Skeletal muscle satellite cell (primary cell): ENCODE data around the gene CES4A.
"Not testable (repeated sequence)": the region's sequence is repeated elsewhere in the genome, so short reads cannot be mapped to it uniquely, and the experiment has no call there.

Experiments
- H3K27me3 ChIP-seq: 2 replicates; pipeline ENCODE4 v1.7.0; 2013; ENCODE audit warnings: low read length; ENCODE audit not compliant: control insufficient read depth, insufficient read depth
- H3K36me3 ChIP-seq: 2 replicates; pipeline ENCODE4 v1.7.0; 2013; ENCODE audit warnings: mild to moderate bottlenecking, control low read depth, low read length; ENCODE audit not compliant: insufficient read depth
- H3K4me1 ChIP-seq: 2 replicates; pipeline ENCODE4 v1.7.0; 2013; ENCODE audit warnings: low read length; ENCODE audit not compliant: control insufficient read depth, insufficient read depth
- H3K4me2 ChIP-seq: 2 replicates; pipeline ENCODE4 v1.7.0; 2013; ENCODE audit warnings: mild to moderate bottlenecking, low read length
- H3K4me3 ChIP-seq: 2 replicates; pipeline ENCODE4 v1.7.0; 2013; ENCODE audit warnings: low read length
- H3K9ac ChIP-seq: 2 replicates; pipeline ENCODE4 v1.7.0; 2013; ENCODE audit warnings: mild to moderate bottlenecking, low read depth, low read length, moderate library complexity
- H3K9me3 ChIP-seq: replicated peaks from 2 replicates; pipeline ENCODE4 v1.7.0; 2013; ENCODE audit warnings: mild to moderate bottlenecking, control low read depth, low read length

Gene CES4A

DNA sequence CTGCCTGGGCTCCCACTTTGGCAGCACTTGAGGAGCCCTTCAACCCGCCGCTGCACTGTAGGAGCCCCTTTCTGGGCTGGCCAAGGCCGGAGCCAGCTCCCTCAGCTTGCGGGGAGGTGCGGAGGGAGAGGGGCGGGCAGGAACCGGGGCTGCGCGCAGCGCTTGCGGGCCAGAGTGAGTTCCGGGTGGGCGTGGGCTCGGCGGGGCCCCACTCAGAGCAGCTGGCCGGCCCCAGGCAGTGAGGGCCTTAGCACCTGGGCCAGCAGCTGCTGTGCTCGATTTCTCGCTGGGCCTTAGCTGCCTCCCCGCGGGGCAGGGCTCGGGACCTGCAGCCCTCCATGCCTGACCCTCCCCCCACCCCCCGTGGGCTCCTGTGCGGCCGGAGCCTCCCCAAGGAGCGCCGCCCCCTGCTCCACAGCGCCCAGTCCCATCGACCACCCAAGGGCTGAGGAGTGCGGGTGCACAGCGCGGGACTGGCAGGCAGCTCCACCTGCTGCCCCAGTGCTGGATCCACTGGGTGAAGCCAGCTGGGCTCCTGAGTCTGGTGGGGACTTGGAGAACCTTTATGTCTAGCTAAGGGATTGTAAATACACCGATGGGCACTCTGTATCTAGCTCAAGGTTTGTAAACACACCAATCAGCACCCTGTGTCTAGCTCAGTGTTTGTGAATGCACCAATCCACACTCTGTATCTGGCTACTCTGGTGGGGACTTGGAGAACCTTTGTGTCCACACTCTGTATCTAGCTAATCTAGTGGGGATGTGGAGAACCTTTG is 14.0 kb upstream of the CES4A start:
- H3K36me3 ChIP-seq = not testable (repeated sequence)

DNA sequence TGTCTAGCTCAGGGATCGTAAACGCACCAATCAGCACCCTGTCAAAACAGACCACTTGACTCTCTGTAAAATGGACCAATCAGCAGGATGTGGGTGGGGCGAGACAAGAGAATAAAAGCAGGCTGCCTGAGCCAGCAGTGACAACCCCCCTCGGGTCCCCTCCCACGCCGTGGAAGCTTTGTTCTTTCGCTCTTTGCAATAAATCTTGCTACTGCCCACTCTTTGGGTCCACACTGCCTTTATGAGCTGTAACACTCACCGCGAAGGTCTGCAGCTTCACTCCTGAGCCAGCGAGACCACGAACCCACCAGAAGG is 13.5 kb upstream of the CES4A start:
- not testable (repeated sequence) for H3K4me3 ChIP-seq, H3K9me3 ChIP-seq, H3K9ac ChIP-seq, H3K27me3 ChIP-seq, H3K4me2 ChIP-seq, H3K36me3 ChIP-seq
- H3K4me1 ChIP-seq = peaks cover 13% of the 10 kb centered on the region

More for the DNA sequence above, 14.0 kb upstream of the CES4A start:
- peaks cover 11% of the 10 kb centered on the region for H3K4me1 ChIP-seq
- H3K9me3 ChIP-seq, H3K27me3 ChIP-seq, H3K4me2 ChIP-seq, H3K4me3 ChIP-seq, H3K9ac ChIP-seq: not testable (repeated sequence)

DNA sequence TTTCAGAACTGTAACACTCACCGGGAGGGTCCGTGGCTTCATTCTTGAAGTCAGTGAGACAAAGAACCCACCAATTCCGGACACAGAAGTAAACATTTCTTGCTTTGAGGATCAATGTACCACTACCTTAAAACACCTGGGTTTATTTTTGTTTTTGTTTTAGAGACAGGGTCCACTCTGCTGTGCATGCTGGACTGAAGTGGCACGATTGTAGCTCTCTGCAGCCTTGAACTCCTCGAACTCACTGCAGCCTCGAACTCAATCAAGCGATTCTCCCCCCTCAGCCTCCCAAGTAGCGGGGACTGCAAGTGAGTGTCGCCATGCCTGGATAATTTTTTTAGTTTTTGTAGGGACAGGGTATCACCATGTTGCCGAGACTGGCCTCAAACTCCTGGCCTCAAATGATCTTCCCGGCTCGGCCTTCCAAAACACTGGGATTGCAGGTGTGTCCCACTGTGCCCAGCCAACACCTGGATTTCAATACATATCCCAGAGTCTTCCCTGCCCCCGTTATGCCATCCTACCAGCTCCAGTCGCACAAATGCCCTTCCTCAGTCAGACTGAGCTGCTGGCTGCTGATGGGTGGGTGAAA is 13.0 kb upstream of the CES4A start:
- Histone ChIP-seq H3K4me2 (no peak overlapping the region), H3K36me3 (no peaks in the 10 kb centered on the region), H3K4me1 (peaks cover 13% of the 10 kb centered on the region), H3K9me3 (no peaks in the 10 kb centered on the region), H3K27me3 (peaks cover 8% of the 10 kb centered on the region), H3K4me3 (no peak overlapping the region), H3K9ac (no peak overlapping the region)

DNA sequence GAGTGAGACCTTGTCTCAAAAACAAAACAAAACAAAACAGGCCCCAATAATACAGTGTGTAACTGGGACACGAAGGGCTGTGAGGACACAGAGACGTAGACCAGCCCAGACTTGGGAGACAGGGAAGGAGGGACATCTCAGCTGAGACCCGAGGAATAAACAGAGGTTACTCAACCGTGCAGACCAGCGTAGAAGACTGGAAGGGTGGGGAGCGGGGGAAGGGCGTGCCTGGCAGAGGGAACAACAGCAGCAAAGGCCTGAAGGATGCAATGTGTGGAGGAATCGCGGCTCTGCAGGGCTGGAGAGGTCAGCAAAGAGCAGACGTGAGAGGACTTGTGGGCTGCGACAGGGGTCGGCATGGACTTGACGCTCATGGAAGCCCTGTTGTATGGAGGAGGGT is 11.6 kb upstream of the CES4A start:
- no peaks in the 10 kb centered on the region for H3K9me3 ChIP-seq
- no peak overlapping the region for H3K4me2 ChIP-seq
- H3K36me3 ChIP-seq = no peaks in the 10 kb centered on the region
- H3K9ac ChIP-seq = no peak overlapping the region
- no peak overlapping the region for H3K4me3 ChIP-seq
- H3K27me3 ChIP-seq = peaks cover 8% of the 10 kb centered on the region
- peaks cover 9% of the 10 kb centered on the region for H3K4me1 ChIP-seq

DNA sequence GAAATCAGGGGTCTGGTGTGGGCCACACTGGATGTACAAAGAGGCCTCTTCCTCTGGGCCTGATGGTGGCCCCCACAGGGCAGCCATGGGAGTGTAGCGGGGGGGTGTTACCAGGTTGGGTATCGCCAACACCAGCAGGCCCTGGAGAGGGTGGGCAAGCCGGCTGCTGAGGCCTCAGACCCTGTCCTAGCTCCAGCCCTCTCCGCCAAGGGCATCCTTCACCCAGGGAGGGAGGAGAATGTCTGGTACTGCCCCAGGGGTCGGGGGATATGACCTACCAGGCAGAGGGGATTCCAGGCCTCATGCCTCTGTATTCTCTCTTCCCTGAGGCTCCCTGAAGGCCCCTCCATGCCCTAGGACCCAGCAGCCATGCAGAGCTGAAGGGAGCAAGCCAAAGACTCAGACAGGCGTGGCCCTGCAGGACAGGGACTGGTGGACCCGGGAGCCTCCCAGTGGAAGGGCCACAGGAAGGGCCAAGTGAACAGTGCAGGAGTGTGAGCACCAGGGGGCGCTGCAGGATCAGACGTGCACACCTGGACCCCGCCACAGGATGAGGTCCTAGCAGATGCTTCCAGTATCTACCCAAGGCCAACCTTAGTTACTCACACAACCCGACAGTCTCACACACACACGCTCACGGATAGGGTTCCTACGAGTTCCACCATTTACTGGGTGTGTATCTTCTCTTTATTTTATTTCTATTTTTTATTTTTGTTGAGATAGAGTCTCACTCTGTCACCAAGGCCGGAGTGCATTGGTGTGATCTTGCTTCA is 10.9 kb upstream of the CES4A start:
- H3K4me3 ChIP-seq = no peak overlapping the region
- H3K27me3 ChIP-seq = peaks cover 4% of the 10 kb centered on the region
- H3K9me3 ChIP-seq = no peaks in the 10 kb centered on the region
- H3K4me2 ChIP-seq = no peak overlapping the region
- H3K9ac ChIP-seq = no peak overlapping the region
- no peaks in the 10 kb centered on the region for H3K36me3 ChIP-seq
- H3K4me1 ChIP-seq = peaks cover 9% of the 10 kb centered on the region

DNA sequence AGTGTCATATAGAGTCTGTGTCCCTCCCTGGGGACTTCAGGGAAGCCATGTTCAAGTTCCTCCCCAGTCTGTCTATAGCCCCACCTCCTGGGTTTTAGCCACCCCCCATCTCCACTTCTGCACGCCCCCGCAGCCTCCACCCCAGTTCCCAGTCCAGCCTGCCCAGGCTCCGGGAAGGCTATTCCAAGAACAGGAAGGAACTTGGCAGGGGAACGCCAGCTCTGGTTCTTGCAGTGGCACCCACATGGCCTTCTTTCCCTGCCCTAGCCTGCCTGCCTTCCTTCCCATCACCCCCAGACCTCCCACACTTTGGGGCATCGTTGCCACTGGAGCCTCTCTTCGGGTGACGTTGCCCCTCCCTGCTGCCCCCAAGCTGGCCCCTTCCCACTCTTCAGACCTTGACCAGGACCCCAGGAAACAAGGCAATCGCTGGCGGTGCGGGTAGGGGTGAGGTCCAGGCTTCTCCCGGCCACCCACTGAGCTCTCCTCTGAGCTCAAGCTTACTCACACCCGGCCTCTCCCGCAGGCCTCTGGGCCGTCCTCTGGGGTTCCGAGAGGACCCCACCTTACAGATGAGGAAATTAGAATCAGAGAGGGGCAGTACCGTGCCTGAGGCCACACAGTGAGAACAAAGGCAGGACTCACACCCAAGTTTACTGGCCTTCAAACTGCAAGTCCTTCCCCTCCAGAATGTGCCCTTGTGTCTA is 9.2 kb upstream of the CES4A start:
- no peak overlapping the region for H3K9ac ChIP-seq
- H3K4me1 ChIP-seq = peaks cover 9% of the 10 kb centered on the region
- H3K36me3 ChIP-seq = no peaks in the 10 kb centered on the region
- H3K27me3 ChIP-seq = no peaks in the 10 kb centered on the region
- H3K9me3 ChIP-seq = no peaks in the 10 kb centered on the region
- peak overlapping the region; percentile 27 for H3K4me3 ChIP-seq
- peak overlapping the region; percentile 47 for H3K4me2 ChIP-seq

DNA sequence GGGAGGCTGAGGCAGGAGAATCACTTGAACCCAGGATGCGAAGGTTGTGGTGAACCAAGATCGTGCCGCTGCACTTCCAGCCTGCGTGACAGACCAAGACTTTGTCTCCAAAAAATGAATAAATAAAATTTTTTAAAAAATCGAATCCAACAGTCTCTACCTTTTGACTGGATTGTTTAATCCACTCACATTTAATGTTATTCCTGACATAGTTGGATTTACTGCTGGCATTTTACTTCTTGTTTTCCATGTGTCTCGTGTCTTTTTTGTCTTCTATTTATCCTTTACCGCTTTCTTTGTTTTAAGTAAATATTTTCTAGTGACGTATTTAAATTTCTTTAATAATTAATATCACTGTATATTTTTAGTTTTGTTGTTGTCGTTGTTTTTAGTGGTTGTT is 5.4 kb upstream of the CES4A start:
- no peak overlapping the region for H3K9ac ChIP-seq
- no peaks in the 10 kb centered on the region for H3K36me3 ChIP-seq
- H3K9me3 ChIP-seq = no peaks in the 10 kb centered on the region
- H3K4me2 ChIP-seq = no peak overlapping the region
- no peaks in the 10 kb centered on the region for H3K27me3 ChIP-seq
- no peak overlapping the region for H3K4me3 ChIP-seq
- peaks cover 10% of the 10 kb centered on the region for H3K4me1 ChIP-seq

DNA sequence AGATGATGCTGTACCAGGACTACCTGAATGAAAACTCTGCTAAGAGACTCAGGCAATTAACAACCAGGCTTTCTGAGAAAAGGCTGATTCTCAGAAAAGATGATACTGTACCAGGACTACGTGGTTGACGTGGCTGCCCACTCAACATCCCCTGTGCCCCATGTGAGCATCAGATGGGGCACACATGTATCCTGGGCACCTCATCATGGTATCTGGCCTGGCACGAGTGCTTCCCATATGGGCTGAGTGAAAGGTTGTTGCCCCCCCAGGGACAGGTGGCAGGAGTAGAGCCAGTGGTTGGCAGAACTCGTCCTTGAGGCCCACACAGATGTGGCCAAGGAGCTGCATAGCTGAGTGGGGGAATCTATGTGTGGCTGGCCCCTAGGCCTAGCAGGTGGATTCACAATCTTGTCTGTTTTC is 3.5 kb upstream of the CES4A start:
- Histone ChIP-seq H3K4me2 (no peak overlapping the region), H3K36me3 (no peaks in the 10 kb centered on the region), H3K4me3 (no peak overlapping the region), H3K4me1 (peaks cover 9% of the 10 kb centered on the region), H3K9me3 (no peaks in the 10 kb centered on the region), H3K27me3 (no peaks in the 10 kb centered on the region), H3K9ac (no peak overlapping the region)

DNA sequence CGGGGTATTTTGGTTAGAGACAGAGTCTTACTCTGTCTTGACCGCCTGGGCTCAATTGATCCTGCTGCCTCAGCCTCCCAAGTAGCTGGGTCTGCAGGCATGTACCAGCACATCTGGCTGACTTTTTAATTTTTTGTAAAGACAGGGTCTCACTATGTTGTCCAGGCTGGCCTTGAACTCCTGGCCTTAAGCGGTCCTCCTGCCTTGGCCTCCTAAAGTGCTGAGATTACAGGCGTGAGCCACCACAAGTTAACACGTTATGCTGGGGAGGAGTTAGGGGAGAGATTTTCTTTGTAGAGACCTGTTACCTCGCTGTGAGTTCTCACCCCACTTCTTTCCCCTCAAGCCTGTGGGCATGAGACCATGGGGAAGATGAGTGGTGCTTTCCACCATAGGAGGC is 1.8 kb upstream of the CES4A start:
- no peaks in the 10 kb centered on the region for H3K27me3 ChIP-seq
- no peaks in the 10 kb centered on the region for H3K9me3 ChIP-seq
- H3K4me2 ChIP-seq = no peak overlapping the region
- H3K9ac ChIP-seq = no peak overlapping the region
- H3K36me3 ChIP-seq = no peaks in the 10 kb centered on the region
- peaks cover 9% of the 10 kb centered on the region for H3K4me1 ChIP-seq
- H3K4me3 ChIP-seq = no peak overlapping the region

DNA sequence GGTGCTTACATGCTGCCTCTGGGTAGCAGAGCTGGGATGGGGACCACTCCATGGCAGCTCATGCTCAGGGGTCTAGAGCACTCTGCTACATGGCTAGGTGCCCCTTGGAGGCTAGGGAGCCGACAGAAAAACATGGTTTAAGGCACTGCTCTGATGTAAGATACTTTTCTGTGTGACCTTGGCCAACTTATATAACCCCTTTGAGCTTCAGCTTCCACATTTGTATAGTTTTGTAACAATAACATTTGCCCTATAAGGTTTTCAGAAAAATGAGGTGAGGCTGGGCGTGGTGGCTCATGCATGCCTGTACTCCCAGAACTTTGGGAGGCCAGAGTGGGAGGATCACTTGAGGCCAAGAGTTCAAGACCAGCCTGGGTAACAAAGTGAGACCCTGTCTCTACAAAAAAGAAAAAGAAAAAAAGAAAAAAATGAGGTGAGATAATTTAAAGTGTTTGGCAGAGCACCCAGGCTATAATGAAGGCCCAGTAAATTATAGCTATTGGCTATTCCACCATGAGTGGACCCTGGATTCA is 3.2 kb downstream of the CES4A start:
- H3K27me3 ChIP-seq = no peaks in the 10 kb centered on the region
- no peak overlapping the region for H3K9ac ChIP-seq
- H3K4me3 ChIP-seq = no peak overlapping the region
- H3K4me2 ChIP-seq = no peak overlapping the region
- H3K4me1 ChIP-seq = peaks cover 17% of the 10 kb centered on the region
- no peaks in the 10 kb centered on the region for H3K36me3 ChIP-seq
- H3K9me3 ChIP-seq = no peaks in the 10 kb centered on the region

DNA sequence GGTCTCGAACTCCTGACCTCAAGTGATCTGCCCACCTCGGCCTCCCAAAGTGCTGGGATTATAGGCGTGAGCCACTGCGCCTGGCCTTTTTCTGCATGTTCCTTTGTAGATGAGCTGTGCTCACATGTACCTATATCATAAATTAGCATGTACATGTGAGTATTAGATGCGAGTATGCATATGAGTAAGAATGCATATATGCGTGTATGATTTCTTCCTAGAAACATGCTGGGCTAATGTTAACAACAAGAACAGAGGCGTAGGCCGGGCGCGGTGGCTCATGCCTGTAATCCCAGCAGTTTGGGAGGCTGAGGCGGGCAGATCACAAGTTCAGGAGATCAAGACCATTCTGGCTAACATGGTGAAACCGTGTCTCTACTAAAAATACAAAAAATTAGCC is 5.2 kb downstream of the CES4A start:
- not testable (repeated sequence) for H3K4me3 ChIP-seq, H3K4me2 ChIP-seq, H3K9ac ChIP-seq, H3K27me3 ChIP-seq, H3K9me3 ChIP-seq, H3K36me3 ChIP-seq
- H3K4me1 ChIP-seq = peaks cover 17% of the 10 kb centered on the region
